ENCODE results near the gene SSR1.

GRCh38 chr6:7317538-7317937 is 4.5 kb upstream of the SSR1 start:
- TF ChIP-seq, protein P1, sequence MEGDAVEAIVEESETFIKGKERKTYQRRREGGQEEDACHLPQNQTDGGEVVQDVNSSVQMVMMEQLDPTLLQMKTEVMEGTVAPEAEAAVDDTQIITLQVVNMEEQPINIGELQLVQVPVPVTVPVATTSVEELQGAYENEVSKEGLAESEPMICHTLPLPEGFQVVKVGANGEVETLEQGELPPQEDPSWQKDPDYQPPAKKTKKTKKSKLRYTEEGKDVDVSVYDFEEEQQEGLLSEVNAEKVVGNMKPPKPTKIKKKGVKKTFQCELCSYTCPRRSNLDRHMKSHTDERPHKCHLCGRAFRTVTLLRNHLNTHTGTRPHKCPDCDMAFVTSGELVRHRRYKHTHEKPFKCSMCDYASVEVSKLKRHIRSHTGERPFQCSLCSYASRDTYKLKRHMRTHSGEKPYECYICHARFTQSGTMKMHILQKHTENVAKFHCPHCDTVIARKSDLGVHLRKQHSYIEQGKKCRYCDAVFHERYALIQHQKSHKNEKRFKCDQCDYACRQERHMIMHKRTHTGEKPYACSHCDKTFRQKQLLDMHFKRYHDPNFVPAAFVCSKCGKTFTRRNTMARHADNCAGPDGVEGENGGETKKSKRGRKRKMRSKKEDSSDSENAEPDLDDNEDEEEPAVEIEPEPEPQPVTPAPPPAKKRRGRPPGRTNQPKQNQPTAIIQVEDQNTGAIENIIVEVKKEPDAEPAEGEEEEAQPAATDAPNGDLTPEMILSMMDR (IDR thresholded peaks at IDR 0.05), result no peak
- no peak for TF ChIP-seq POLR2A (IDR thresholded peaks at IDR 0.05)

All from breast epithelium (tissue), 3 donors.